Keratinocyte (primary cell): ENCODE results near the gene PRDM1.

Experiments used
- CTCF ChIP-seq, 3 experiments: IDR thresholded peaks in 1 of 3; conservative IDR thresholded peaks in 1 of 3; optimal IDR thresholded peaks in 1 of 3; 2 replicates in 2 of 3; 3 replicates in 1 of 3; pipeline versions ENCODE3 to v1.5.1; 2011; ENCODE audit warnings: low read length in 3 of 3, mild to moderate bottlenecking in 3 of 3, moderate library complexity in 2 of 3, control low read depth in 1 of 3, inconsistent platforms in 1 of 3; ENCODE audit not compliant: insufficient read depth in 2 of 3; ENCODE audit errors: extremely low read depth in 1 of 3
- EZH2 ChIP-seq: IDR thresholded peaks from one replicate; pipeline ENCODE4 v1.6.1; 2012; ENCODE audit warnings: inconsistent platforms, mild to moderate bottlenecking, low read length, moderate library complexity

DNA sequence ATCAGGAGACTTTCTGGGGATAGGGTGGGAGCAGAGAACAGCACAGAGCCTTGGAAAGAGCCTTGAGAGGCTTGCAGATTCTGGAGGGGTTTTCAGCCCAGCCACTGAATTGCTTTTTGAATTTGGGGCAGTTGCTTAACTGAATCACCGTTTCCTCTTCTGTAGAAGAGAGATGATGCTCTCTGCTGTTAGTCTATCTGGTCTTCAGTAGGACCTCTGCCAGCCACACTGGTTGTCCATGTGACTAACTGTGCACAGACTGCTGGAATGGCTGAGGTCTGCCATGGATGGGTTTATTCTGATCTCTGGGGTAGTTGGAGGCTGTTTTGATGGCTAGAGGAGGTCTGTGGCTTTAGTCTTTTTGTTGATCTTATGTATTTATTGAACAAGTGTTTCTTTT is 21.4 kb upstream of the PRDM1 start:
- no peak for TF ChIP-seq EZH2
- no peak for TF ChIP-seq CTCF (optimal IDR thresholded peaks at IDR 0.05 in 1 of 3, IDR thresholded peaks at IDR 0.05 in 1 of 3, conservative IDR thresholded peaks at IDR 0.05 in 1 of 3; ENCODE audit: extremely low read depth in 1 of 3, insufficient read depth in 2 of 3, low read length in 3 of 3)
